Measurements from ENCODE around the gene NOX5. TPM values are rescaled to one million over a fixed set of nuclear protein-coding genes. Genes with fewer than 3 reads are reported as not detected.

The NOX5 gene
- total and polyA plus RNA-seq, 10 of the 15 experiments (the other 5 are each of a cell fraction or from before 2014, with no cell fraction given): not detected

DNA sequence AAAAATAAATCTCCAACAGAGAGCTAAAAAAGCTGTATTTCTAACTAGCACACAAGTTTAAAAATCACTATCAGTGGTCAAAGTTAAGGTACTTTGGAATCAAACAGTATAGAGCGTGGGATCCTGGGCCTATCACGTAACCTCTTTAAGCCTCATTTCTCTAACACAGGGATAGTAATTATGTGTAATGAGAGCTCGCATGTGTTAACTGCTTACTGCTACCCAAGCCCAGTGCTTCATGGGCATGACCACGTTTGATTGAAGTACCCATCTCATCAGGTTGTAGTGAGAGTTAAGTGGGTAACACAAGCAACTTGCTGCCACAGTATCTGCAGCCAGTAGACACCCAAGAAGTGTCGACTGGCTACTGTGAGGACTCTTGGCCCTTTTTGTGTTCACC is 28.2 kb upstream of the NOX5 start:
- RAD21 ChIA-PET (ENCODE audit: unreplicated experiment): no interaction called here
- H3K36me3 ChIP-seq (ENCODE audit: control insufficient read depth in 2 of 2, insufficient read depth in 2 of 2, low read length in 1 of 2): no peaks in the 10 kb centered on the region
- DNase-seq (ENCODE audit: low read depth, low spot score) (no peak), FAIRE-seq (no peak), ATAC-seq (no peak)
- no peak overlapping the region for H3K4me3 ChIP-seq
- no peak overlapping the region for H3K4me2 ChIP-seq (ENCODE audit: control insufficient read depth, insufficient read depth)
- no peaks in the 10 kb centered on the region for H3K4me1 ChIP-seq (ENCODE audit: control insufficient read depth, insufficient read depth, low read length)
- H3K9ac ChIP-seq (ENCODE audit: control insufficient read depth, insufficient read depth, low read length): no peak overlapping the region
- intact Hi-C loops (cut with micrococcal nuclease; ENCODE audit: unreplicated experiment): no loop called here
- no peak overlapping the region for H2AFZ ChIP-seq (ENCODE audit: control insufficient read depth, low read depth, low read length)
- POLR2A ChIA-PET: no interaction called here
- no peak overlapping the region for H3K27ac ChIP-seq (ENCODE audit: control insufficient read depth, insufficient read depth)
- SMC1A ChIA-PET (ENCODE audit: uncharacterized antibody, unreplicated experiment): no interaction called here
- no peaks in the 10 kb centered on the region for H4K20me1 ChIP-seq (ENCODE audit: control insufficient read depth, insufficient read depth)
- in situ Hi-C loops (cut with MboI): no loop called here
- H3K79me2 ChIP-seq (ENCODE audit: control insufficient read depth, insufficient read depth, low read length): no peaks in the 10 kb centered on the region
- 35% methylated on average over 5 of the region's 5 CpGs for WGBS (ENCODE audit: insufficient coverage, insufficient replicate concordance, low lambda C conversion rate, missing lambda C conversion rate)
- peaks cover 0 to 1% of the 10 kb centered on the region in 2 experiments; a peak in 2 of 4 replicates for H3K27me3 ChIP-seq (replicated peaks in 1 of 2; ENCODE audit: control insufficient read depth in 2 of 2, insufficient read depth in 2 of 2, low read length in 1 of 2)
- BruUV-seq (replicated peaks): no TSS peak
- H3K9me3 ChIP-seq (replicated peaks; ENCODE audit: control insufficient read depth, insufficient read depth, low read length): no peaks in the 10 kb centered on the region
- CTCF ChIA-PET: no interaction called here
- TF ChIP-seq CEBPB (IDR thresholded peaks at IDR 0.05; ENCODE audit: borderline replicate concordance in 1 of 2, low read depth in 2 of 2, low read length in 2 of 2): no peak
- TF ChIP-seq, protein P1, sequence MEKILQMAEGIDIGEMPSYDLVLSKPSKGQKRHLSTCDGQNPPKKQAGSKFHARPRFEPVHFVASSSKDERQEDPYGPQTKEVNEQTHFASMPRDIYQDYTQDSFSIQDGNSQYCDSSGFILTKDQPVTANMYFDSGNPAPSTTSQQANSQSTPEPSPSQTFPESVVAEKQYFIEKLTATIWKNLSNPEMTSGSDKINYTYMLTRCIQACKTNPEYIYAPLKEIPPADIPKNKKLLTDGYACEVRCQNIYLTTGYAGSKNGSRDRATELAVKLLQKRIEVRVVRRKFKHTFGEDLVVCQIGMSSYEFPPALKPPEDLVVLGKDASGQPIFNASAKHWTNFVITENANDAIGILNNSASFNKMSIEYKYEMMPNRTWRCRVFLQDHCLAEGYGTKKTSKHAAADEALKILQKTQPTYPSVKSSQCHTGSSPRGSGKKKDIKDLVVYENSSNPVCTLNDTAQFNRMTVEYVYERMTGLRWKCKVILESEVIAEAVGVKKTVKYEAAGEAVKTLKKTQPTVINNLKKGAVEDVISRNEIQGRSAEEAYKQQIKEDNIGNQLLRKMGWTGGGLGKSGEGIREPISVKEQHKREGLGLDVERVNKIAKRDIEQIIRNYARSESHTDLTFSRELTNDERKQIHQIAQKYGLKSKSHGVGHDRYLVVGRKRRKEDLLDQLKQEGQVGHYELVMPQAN (conservative IDR thresholded peaks at IDR 0.05): no peak
- no peak for TF ChIP-seq RCOR1 (conservative IDR thresholded peaks at IDR 0.05; ENCODE audit: low read depth, low read length)
- TF ChIP-seq, protein P2, sequence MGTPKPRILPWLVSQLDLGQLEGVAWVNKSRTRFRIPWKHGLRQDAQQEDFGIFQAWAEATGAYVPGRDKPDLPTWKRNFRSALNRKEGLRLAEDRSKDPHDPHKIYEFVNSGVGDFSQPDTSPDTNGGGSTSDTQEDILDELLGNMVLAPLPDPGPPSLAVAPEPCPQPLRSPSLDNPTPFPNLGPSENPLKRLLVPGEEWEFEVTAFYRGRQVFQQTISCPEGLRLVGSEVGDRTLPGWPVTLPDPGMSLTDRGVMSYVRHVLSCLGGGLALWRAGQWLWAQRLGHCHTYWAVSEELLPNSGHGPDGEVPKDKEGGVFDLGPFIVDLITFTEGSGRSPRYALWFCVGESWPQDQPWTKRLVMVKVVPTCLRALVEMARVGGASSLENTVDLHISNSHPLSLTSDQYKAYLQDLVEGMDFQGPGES (IDR thresholded peaks at IDR 0.05): no peak
- no peak for TF ChIP-seq SREBF1 (IDR thresholded peaks at IDR 0.05; ENCODE audit: low read length)
- TF ChIP-seq KAT2A (conservative IDR thresholded peaks at IDR 0.05; ENCODE audit: control insufficient read depth, low read depth, low read length): no peak
- TF ChIP-seq, protein P3, sequence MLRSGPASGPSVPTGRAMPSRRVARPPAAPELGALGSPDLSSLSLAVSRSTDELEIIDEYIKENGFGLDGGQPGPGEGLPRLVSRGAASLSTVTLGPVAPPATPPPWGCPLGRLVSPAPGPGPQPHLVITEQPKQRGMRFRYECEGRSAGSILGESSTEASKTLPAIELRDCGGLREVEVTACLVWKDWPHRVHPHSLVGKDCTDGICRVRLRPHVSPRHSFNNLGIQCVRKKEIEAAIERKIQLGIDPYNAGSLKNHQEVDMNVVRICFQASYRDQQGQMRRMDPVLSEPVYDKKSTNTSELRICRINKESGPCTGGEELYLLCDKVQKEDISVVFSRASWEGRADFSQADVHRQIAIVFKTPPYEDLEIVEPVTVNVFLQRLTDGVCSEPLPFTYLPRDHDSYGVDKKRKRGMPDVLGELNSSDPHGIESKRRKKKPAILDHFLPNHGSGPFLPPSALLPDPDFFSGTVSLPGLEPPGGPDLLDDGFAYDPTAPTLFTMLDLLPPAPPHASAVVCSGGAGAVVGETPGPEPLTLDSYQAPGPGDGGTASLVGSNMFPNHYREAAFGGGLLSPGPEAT (IDR thresholded peaks at IDR 0.05; ENCODE audit: low read depth): no peak
- TF ChIP-seq POU2F2 (IDR thresholded peaks at IDR 0.05; ENCODE audit: borderline replicate concordance, low read depth, low read length): no peak
- TF ChIP-seq, protein P4, sequence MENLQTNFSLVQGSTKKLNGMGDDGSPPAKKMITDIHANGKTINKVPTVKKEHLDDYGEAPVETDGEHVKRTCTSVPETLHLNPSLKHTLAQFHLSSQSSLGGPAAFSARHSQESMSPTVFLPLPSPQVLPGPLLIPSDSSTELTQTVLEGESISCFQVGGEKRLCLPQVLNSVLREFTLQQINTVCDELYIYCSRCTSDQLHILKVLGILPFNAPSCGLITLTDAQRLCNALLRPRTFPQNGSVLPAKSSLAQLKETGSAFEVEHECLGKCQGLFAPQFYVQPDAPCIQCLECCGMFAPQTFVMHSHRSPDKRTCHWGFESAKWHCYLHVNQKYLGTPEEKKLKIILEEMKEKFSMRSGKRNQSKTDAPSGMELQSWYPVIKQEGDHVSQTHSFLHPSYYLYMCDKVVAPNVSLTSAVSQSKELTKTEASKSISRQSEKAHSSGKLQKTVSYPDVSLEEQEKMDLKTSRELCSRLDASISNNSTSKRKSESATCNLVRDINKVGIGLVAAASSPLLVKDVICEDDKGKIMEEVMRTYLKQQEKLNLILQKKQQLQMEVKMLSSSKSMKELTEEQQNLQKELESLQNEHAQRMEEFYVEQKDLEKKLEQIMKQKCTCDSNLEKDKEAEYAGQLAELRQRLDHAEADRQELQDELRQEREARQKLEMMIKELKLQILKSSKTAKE (IDR thresholded peaks at IDR 0.05; ENCODE audit: low read depth, poor library complexity, severe bottlenecking): no peak
- TF ChIP-seq EP300 (IDR thresholded peaks at IDR 0.05; ENCODE audit: borderline replicate concordance in 1 of 2, control insufficient read depth in 1 of 2, low read depth in 2 of 2, low read length in 2 of 2): no peak
- TF ChIP-seq, protein P5, sequence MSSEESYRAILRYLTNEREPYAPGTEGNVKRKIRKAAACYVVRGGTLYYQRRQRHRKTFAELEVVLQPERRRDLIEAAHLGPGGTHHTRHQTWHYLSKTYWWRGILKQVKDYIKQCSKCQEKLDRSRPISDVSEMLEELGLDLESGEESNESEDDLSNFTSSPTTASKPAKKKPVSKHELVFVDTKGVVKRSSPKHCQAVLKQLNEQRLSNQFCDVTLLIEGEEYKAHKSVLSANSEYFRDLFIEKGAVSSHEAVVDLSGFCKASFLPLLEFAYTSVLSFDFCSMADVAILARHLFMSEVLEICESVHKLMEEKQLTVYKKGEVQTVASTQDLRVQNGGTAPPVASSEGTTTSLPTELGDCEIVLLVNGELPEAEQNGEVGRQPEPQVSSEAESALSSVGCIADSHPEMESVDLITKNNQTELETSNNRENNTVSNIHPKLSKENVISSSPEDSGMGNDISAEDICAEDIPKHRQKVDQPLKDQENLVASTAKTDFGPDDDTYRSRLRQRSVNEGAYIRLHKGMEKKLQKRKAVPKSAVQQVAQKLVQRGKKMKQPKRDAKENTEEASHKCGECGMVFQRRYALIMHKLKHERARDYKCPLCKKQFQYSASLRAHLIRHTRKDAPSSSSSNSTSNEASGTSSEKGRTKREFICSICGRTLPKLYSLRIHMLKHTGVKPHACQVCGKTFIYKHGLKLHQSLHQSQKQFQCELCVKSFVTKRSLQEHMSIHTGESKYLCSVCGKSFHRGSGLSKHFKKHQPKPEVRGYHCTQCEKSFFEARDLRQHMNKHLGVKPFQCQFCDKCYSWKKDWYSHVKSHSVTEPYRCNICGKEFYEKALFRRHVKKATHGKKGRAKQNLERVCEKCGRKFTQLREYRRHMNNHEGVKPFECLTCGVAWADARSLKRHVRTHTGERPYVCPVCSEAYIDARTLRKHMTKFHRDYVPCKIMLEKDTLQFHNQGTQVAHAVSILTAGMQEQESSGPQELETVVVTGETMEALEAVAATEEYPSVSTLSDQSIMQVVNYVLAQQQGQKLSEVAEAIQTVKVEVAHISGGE (CRISPR knock-in tag; IDR thresholded peaks at IDR 0.05): no peak
- TF ChIP-seq EZH2 (IDR thresholded peaks at IDR 0.05; ENCODE audit: borderline replicate concordance, control insufficient read depth, low read depth, low read length): no peak
- TF ChIP-seq NFIC (IDR thresholded peaks at IDR 0.05; ENCODE audit: low read depth, low read length): no peak
- TF ChIP-seq FOXK2 (IDR thresholded peaks at IDR 0.05): no peak
